ENCODE data around the gene ARHGDIG. TPM values are rescaled to one million over a fixed set of nuclear protein-coding genes. Genes with fewer than 3 reads are reported as not detected.

ARHGDIG gene
- total and polyA plus RNA-seq, 9 of the 15 experiments (the other 6 are each of a cell fraction or from before 2014, with no cell fraction given), result 0.36 to 2.5 (median 0.64) TPM; not detected in 2

DNA sequence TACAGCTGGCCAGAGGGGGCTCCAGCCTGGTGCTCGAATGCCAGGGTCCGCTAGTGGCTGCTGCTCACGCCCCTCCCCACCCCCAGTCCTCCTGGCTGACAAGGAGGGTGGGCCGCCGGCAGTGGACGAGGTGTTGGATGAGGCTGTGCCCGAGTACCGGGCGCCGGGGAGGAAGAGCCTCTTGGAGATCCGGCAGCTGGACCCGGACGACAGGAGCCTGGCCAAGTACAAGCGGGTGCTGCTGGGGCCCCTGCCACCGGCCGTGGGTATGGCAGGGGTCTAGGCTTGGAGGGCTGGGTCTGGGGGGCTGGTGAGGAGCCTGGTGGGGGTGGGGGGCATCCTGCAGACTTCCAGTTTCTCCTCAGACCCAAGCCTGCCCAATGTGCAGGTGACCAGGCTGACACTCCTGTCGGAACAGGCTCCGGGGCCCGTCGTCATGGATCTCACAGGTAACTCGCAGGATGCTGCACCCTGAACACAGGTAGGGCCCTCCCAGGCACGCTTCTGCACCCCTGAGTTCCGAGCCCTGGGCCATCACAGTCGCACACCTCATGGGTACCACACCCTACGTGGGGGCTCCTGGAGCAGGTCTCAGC lies 1.4 kb downstream of the ARHGDIG start (continued):
- TF ChIP-seq, protein P1, sequence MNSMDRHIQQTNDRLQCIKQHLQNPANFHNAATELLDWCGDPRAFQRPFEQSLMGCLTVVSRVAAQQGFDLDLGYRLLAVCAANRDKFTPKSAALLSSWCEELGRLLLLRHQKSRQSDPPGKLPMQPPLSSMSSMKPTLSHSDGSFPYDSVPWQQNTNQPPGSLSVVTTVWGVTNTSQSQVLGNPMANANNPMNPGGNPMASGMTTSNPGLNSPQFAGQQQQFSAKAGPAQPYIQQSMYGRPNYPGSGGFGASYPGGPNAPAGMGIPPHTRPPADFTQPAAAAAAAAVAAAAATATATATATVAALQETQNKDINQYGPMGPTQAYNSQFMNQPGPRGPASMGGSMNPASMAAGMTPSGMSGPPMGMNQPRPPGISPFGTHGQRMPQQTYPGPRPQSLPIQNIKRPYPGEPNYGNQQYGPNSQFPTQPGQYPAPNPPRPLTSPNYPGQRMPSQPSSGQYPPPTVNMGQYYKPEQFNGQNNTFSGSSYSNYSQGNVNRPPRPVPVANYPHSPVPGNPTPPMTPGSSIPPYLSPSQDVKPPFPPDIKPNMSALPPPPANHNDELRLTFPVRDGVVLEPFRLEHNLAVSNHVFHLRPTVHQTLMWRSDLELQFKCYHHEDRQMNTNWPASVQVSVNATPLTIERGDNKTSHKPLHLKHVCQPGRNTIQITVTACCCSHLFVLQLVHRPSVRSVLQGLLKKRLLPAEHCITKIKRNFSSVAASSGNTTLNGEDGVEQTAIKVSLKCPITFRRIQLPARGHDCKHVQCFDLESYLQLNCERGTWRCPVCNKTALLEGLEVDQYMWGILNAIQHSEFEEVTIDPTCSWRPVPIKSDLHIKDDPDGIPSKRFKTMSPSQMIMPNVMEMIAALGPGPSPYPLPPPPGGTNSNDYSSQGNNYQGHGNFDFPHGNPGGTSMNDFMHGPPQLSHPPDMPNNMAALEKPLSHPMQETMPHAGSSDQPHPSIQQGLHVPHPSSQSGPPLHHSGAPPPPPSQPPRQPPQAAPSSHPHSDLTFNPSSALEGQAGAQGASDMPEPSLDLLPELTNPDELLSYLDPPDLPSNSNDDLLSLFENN (IDR thresholded peaks at IDR 0.05; ENCODE audit: low read depth in 2 of 2, low read length in 2 of 2), result no peak

DNA sequence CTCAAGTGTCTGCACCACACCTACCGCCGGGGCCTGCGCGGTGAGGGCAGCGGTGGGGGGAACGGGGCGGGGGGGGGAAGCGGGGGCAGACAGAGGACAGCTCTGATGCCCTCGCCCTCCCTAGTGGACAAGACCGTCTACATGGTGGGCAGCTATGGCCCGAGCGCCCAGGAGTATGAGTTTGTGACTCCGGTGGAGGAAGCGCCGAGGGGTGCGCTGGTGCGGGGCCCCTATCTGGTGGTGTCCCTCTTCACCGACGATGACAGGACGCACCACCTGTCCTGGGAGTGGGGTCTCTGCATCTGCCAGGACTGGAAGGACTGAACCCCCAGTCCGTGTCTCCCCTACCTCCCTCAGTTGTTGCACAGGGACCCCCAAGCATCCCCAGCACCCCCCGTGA lies 2.1 kb downstream of the ARHGDIG start:
- WGBS (ENCODE audit: insufficient coverage, low coverage, missing lambda C conversion rate), result 59% methylated on average over 13 of the region's 22 CpGs
- H3K4me3 ChIP-seq, result no peak overlapping the region
- no peaks in the 10 kb centered on the region for H3K9me1 ChIP-seq (ENCODE audit: control insufficient read depth, insufficient read depth, low read length)
- TF ChIP-seq SRSF3 (IDR thresholded peaks at IDR 0.05; ENCODE audit: insufficient read depth, low read length) (no peak), ZNF57 (CRISPR knock-in tag; IDR thresholded peaks at IDR 0.05) (no peak), GATAD2A (IDR thresholded peaks at IDR 0.05) (no peak), NFE2 (IDR thresholded peaks at IDR 0.05; ENCODE audit: low read depth) (no peak)
- TF ChIP-seq, protein P2, sequence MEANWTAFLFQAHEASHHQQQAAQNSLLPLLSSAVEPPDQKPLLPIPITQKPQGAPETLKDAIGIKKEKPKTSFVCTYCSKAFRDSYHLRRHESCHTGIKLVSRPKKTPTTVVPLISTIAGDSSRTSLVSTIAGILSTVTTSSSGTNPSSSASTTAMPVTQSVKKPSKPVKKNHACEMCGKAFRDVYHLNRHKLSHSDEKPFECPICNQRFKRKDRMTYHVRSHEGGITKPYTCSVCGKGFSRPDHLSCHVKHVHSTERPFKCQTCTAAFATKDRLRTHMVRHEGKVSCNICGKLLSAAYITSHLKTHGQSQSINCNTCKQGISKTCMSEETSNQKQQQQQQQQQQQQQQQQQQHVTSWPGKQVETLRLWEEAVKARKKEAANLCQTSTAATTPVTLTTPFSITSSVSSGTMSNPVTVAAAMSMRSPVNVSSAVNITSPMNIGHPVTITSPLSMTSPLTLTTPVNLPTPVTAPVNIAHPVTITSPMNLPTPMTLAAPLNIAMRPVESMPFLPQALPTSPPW (CRISPR knock-in tag; IDR thresholded peaks at IDR 0.05), result peak; percentile 45
- ChIA-PET POLR2A (no interaction called here), CTCF (ENCODE audit: low intra/inter-chr PET ratio) (no interaction called here)
- no peak for ATAC-seq
- H3K4me2 ChIP-seq (ENCODE audit: insufficient read depth, low read length), result no peak overlapping the region
- H3K4me1 ChIP-seq (replicated peaks in 1 of 2; ENCODE audit: control insufficient read depth in 2 of 2, insufficient read depth in 2 of 2, low read length in 2 of 2), result peaks cover 0 to 63% of the 10 kb centered on the region in 2 experiments; a peak in 2 of 5 replicates
- no peak overlapping the region for H3K9ac ChIP-seq (ENCODE audit: insufficient read depth in 1 of 2, low read depth in 2 of 2, low read length in 2 of 2)
- intact Hi-C loops (cut with micrococcal nuclease), result no loop called here
- H3K9me3 ChIP-seq (replicated peaks; ENCODE audit: control insufficient read depth, insufficient read depth, low read depth, low read length), result no peaks in the 10 kb centered on the region
- peak in 1 of 4 experiments; percentile 46 for DNase-seq (ENCODE audit: extremely low read depth in 1 of 4, low spot score in 3 of 4)
- H4K20me1 ChIP-seq (replicated peaks; ENCODE audit: control insufficient read depth, insufficient read depth, low read length), result no peaks in the 10 kb centered on the region
- no peaks in the 10 kb centered on the region for H3K27me3 ChIP-seq (ENCODE audit: control insufficient read depth in 2 of 2, insufficient read depth in 2 of 2, low read length in 2 of 2)
- no TSS peak for BruUV-seq (replicated peaks)
- in situ Hi-C loops (cut with MboI), result no loop called here
- H3K27ac ChIP-seq (ENCODE audit: extremely low read depth, low read depth, low read length), result no peak overlapping the region
- H2AFZ ChIP-seq (ENCODE audit: low read depth, low read length), result no peak overlapping the region
- H3K79me2 ChIP-seq (ENCODE audit: control insufficient read depth, insufficient read depth, low read length), result no peaks in the 10 kb centered on the region
- FAIRE-seq, result no peak
- H3K36me3 ChIP-seq (ENCODE audit: control insufficient read depth, insufficient read depth, low read length), result peaks cover 9% of the 10 kb centered on the region; the same call in 1 of the 3 replicates
